Esophagus (tissue), 2 donors: ENCODE results near the gene HSPB9. TPM values are rescaled to one million over a fixed set of nuclear protein-coding genes. Genes with fewer than 3 reads are reported as not detected.
A peak's percentile ranks its signal among the peaks of the same experiment; 100 is the strongest.

Source experiments
- H3K27ac ChIP-seq, 2 donors: one replicate each; pipeline ENCODE4 v1.5.1; 2013; ENCODE audit warnings: low read depth in 2 of 2, mild to moderate bottlenecking in 2 of 2, inconsistent platforms in 1 of 2, low read length in 1 of 2, moderate library complexity in 1 of 2
- H3K27me3 ChIP-seq, 2 donors: one replicate each; pipeline ENCODE4 v1.6.1; 2013; ENCODE audit warnings: low read length in 2 of 2, control low read depth in 1 of 2, mild to moderate bottlenecking in 1 of 2; ENCODE audit not compliant: insufficient read depth in 2 of 2, control insufficient read depth in 1 of 2
- H3K36me3 ChIP-seq, 2 donors: one replicate each; pipeline ENCODE4 v1.6.1; 2013; ENCODE audit warnings: low read length in 1 of 2; ENCODE audit not compliant: control insufficient read depth in 2 of 2, insufficient read depth in 2 of 2
- H3K4me1 ChIP-seq, 2 donors: one replicate each; pipeline ENCODE4 v1.6.1; 2013; ENCODE audit warnings: low read length in 1 of 2; ENCODE audit not compliant: control insufficient read depth in 2 of 2, insufficient read depth in 2 of 2
- H3K4me3 ChIP-seq, 2 donors: one replicate each; pipeline ENCODE4 v1.5.1; 2013; ENCODE audit warnings: low read length in 2 of 2, mild to moderate bottlenecking in 2 of 2, low read depth in 1 of 2, moderate library complexity in 1 of 2
- H3K9me3 ChIP-seq, 2 donors: one replicate each; pipeline ENCODE4 v1.6.1; 2013; ENCODE audit warnings: mild to moderate bottlenecking in 2 of 2, low read depth in 1 of 2, low read length in 1 of 2, moderate library complexity in 1 of 2; ENCODE audit not compliant: control insufficient read depth in 2 of 2, insufficient read depth in 1 of 2
- WGBS, 2 donors: extraction: QIAGEN DNeasy Blood & Tissue Kit; methylation state at CpG; one replicate each; pipeline ENCODE4 v1.1.7; 2013; 5-methylcytosine and 5-hydroxymethylcytosine counted together
- polyA plus RNA-seq, 2 donors: library from polyadenylated mRNA; stranded (reverse); fragments of 200-250 nt; gene quantifications; one replicate each; pipeline ENCODE4 v1.2.3, GENCODE V29; 2013
- donor health status: healthy with polysubstance abuse.
- donor health status: Bipolar disorder and iron deficiency.

HSPB9 gene
- polyA plus RNA-seq, 2 donors: 0.04 TPM

GRCh38 chr17:42111265-42111636, 11.4 kb upstream of the HSPB9 start:
- WGBS, 2 donors: 87 to 88% methylated on average over 11 of the region's 11 CpGs
- no peaks in the 10 kb centered on the region for H3K27me3 ChIP-seq
- peak overlapping the region; percentile 93 to 97 for H3K27ac ChIP-seq
- no peak overlapping the region for H3K4me3 ChIP-seq
- peaks cover 4 to 24% of the 10 kb centered on the region in 2 donors for H3K4me1 ChIP-seq
- H3K36me3 ChIP-seq: peaks cover 0 to 19% of the 10 kb centered on the region in 2 donors
- H3K9me3 ChIP-seq: no peaks in the 10 kb centered on the region

GRCh38 chr17:42111871-42112551, 10.6 kb upstream of the HSPB9 start:
- WGBS, 2 donors: 5 to 12% methylated on average over 12 of the region's 12 CpGs
- peaks cover 4 to 24% of the 10 kb centered on the region in 2 donors for H3K4me1 ChIP-seq
- peak overlapping the region; percentile 58 to 78 for H3K4me3 ChIP-seq
- no peaks in the 10 kb centered on the region for H3K9me3 ChIP-seq
- H3K36me3 ChIP-seq: peaks cover 0 to 20% of the 10 kb centered on the region in 2 donors
- H3K27ac ChIP-seq: peak overlapping the region; percentile 93 to 97
- no peaks in the 10 kb centered on the region for H3K27me3 ChIP-seq

GRCh38 chr17:42112552-42113176, 9.9 kb upstream of the HSPB9 start, which contains the start of gene DHX58:
TSS of gene DHX58 (minus strand) at chr17:42112714. CDS start at chr17:42111892, 822 bp downstream.
- no peaks in the 10 kb centered on the region for H3K27me3 ChIP-seq
- 0 to 1% methylated on average over 10 of the region's 10 CpGs for whole genome bisulfite sequencing, 2 donors
- peaks cover 4 to 21% of the 10 kb centered on the region in 2 donors for H3K4me1 ChIP-seq
- H3K27ac ChIP-seq: peak within 1 kb of the TSS; percentile 93 to 97
- peaks cover 0 to 27% of the 10 kb centered on the region in 2 donors for H3K36me3 ChIP-seq
- no peaks in the 10 kb centered on the region for H3K9me3 ChIP-seq
- H3K4me3 ChIP-seq: peak within 1 kb of the TSS; percentile 58 to 78

- Histone ChIP-seq H3K27me3 (no peaks in the 10 kb centered on the region), H3K4me3 (no peak overlapping the region), H3K36me3 (peaks cover 3 to 28% of the 10 kb centered on the region in 2 donors), H3K9me3 (no peaks in the 10 kb centered on the region), H3K4me1 (peaks cover 4 to 14% of the 10 kb centered on the region in 2 donors), H3K27ac (peak overlapping the region; percentile 93 to 97)
- WGBS, 2 donors: 87 to 88% methylated on average over 28 of the region's 28 CpGs
These were observed 9.1 kb upstream of the HSPB9 start for GRCh38 chr17:42113293-42114069.

GRCh38 chr17:42114118-42114517, 8.5 kb upstream of the HSPB9 start:
- WGBS, 2 donors: 85 to 96% methylated on average over 8 to 9 of the region's 9 CpGs
- peaks cover 3 to 29% of the 10 kb centered on the region in 2 donors for H3K36me3 ChIP-seq

GRCh38 chr17:42116705-42117396, 5.8 kb upstream of the HSPB9 start:
- peaks cover 5 to 6% of the 10 kb centered on the region in 2 donors for H3K4me1 ChIP-seq
- no peak overlapping the region for H3K27ac ChIP-seq
- peaks cover 3 to 29% of the 10 kb centered on the region in 2 donors for H3K36me3 ChIP-seq
- no peaks in the 10 kb centered on the region for H3K9me3 ChIP-seq
- H3K4me3 ChIP-seq: no peak overlapping the region
- WGBS, 2 donors: 29 to 31% methylated on average over 18 of the region's 18 CpGs
- H3K27me3 ChIP-seq: no peaks in the 10 kb centered on the region

More at GRCh38 chr17:42114118-42114517, 8.5 kb upstream of the HSPB9 start:
- Histone ChIP-seq H3K4me3 (no peak overlapping the region), H3K4me1 (peaks cover 4 to 14% of the 10 kb centered on the region in 2 donors), H3K9me3 (no peaks in the 10 kb centered on the region), H3K27ac (no peak overlapping the region), H3K27me3 (no peaks in the 10 kb centered on the region)

- no peaks in the 10 kb centered on the region for H3K9me3 ChIP-seq
- peaks cover 9% of the 10 kb centered on the region in 2 donors for H3K4me1 ChIP-seq
- H3K27me3 ChIP-seq: no peaks in the 10 kb centered on the region
- WGBS, 2 donors: 85% methylated on average over 30 of the region's 30 CpGs
- peaks cover 3 to 29% of the 10 kb centered on the region in 2 donors for H3K36me3 ChIP-seq
- H3K27ac ChIP-seq: no peak overlapping the region
- no peak overlapping the region for H3K4me3 ChIP-seq
These were observed 5.0 kb upstream of the HSPB9 start for GRCh38 chr17:42117397-42118125.

GRCh38 chr17:42118126-42118510, 4.5 kb upstream of the HSPB9 start:
- no peak overlapping the region for H3K27ac ChIP-seq
- H3K4me3 ChIP-seq: no peak overlapping the region
- peaks cover 3 to 32% of the 10 kb centered on the region in 2 donors for H3K36me3 ChIP-seq
- 87 to 90% methylated on average over 4 of the region's 4 CpGs for WGBS, 2 donors
- H3K27me3 ChIP-seq: no peaks in the 10 kb centered on the region
- H3K9me3 ChIP-seq: no peaks in the 10 kb centered on the region
- peaks cover 9 to 12% of the 10 kb centered on the region in 2 donors for H3K4me1 ChIP-seq
